ENCODE results near the gene PLA2G4D.

Gene PLA2G4D

GRCh38 chr15:42048080-42048820 is 46.1 kb downstream of the PLA2G4D start:
- DNase-seq: no peak

- no peak for DNase-seq
Observed at GRCh38 chr15:42046597-42046996, 47.8 kb downstream of the PLA2G4D start.

GRCh38 chr15:42045211-42045615 is 49.1 kb downstream of the PLA2G4D start:
- no peak for DNase-seq

- DNase-seq: no peak
Observed at GRCh38 chr15:42042602-42043400, 51.6 kb downstream of the PLA2G4D start.

- DNase-seq: no peak
Observed at GRCh38 chr15:42038401-42038800, 56.0 kb downstream of the PLA2G4D start.

- no peak for DNase-seq
Observed at GRCh38 chr15:42037656-42038055, 56.7 kb downstream of the PLA2G4D start.

GRCh38 chr15:42036966-42037365 is 57.4 kb downstream of the PLA2G4D start:
- DNase-seq: no peak

GRCh38 chr15:42036112-42036905 is 58.1 kb downstream of the PLA2G4D start:
- no peak for DNase-seq

GRCh38 chr15:42035435-42035761 is 59.0 kb downstream of the PLA2G4D start:
- no peak for DNase-seq

- no peak for DNase-seq
Observed at GRCh38 chr15:42034628-42035434, 59.5 kb downstream of the PLA2G4D start.

GRCh38 chr15:42033214-42033873 is 61.0 kb downstream of the PLA2G4D start:
- no peak for DNase-seq

GRCh38 chr15:42032376-42033213 is 61.8 kb downstream of the PLA2G4D start:
- no peak for DNase-seq

GRCh38 chr15:42031198-42031915 is 63.0 kb downstream of the PLA2G4D start:
- no peak for DNase-seq

GRCh38 chr15:42027521-42027920 is 66.8 kb downstream of the PLA2G4D start:
- DNase-seq: no peak

- no peak for DNase-seq
Observed at GRCh38 chr15:42024303-42024702, 70.1 kb downstream of the PLA2G4D start.

- DNase-seq: no peak
Observed at GRCh38 chr15:42021593-42021992, 72.8 kb downstream of the PLA2G4D start.

GRCh38 chr15:42020713-42021273 is 73.6 kb downstream of the PLA2G4D start, which contains the start of gene PLA2G4E:
PLA2G4E (minus strand) TSS chr15:42021042; CDS start chr15:42021030, 12 bp downstream.
- DNase-seq: no peak

GRCh38 chr15:42018306-42019224 is 75.8 kb downstream of the PLA2G4D start:
- DNase-seq: no peak

Data from activated T-cell treated with anti-CD3 and anti-CD28 coated beads for 4 hours (primary cell).